Astrocyte (in vitro differentiated cells and primary cell): Measurements from ENCODE around the gene SLC16A10.

Source experiments
- CTCF ChIP-seq: IDR thresholded peaks from 2 replicates; pipeline ENCODE4 v1.5.1; 2011; ENCODE audit warnings: low read depth, mild to moderate bottlenecking, inconsistent platforms, low read length, moderate library complexity; ENCODE audit not compliant: insufficient read depth
- EZH2 ChIP-seq: IDR thresholded peaks from 2 replicates; pipeline ENCODE4 v1.6.1; 2012; ENCODE audit warnings: mild to moderate bottlenecking, low read length, inconsistent platforms; ENCODE audit not compliant: insufficient read depth

GRCh38 chr6:111098597-111098996 lies 11.3 kb downstream of the SLC16A10 start:
- TF ChIP-seq CTCF (no peak), EZH2 (no peak)
